Skeletal muscle tissue (tissue), 4 donors: ENCODE measurements around the gene ATG3. TPM values are rescaled to one million over a fixed set of nuclear protein-coding genes. Genes with fewer than 3 reads are reported as not detected.

Source experiments
- H3K27ac ChIP-seq: one replicate; pipeline ENCODE4 v1.7.0; 2013; ENCODE audit warnings: mild to moderate bottlenecking, low read depth, low read length, inconsistent platforms
- H3K27me3 ChIP-seq, 3 donors: one replicate each; pipeline ENCODE4 v1.7.0; 2013; ENCODE audit warnings: low read length in 3 of 3; ENCODE audit not compliant: control insufficient read depth in 3 of 3, insufficient read depth in 3 of 3
- H3K36me3 ChIP-seq, 3 donors: one replicate each; pipeline ENCODE4 v1.7.0; 2013; ENCODE audit warnings: low read length in 3 of 3; ENCODE audit not compliant: control insufficient read depth in 3 of 3, insufficient read depth in 3 of 3
- H3K4me1 ChIP-seq, 3 donors: one replicate each; pipeline ENCODE4 v1.7.0; 2013; ENCODE audit warnings: low read length in 3 of 3, mild to moderate bottlenecking in 3 of 3; ENCODE audit not compliant: control insufficient read depth in 3 of 3, insufficient read depth in 3 of 3
- H3K4me3 ChIP-seq, 3 donors: one replicate each; pipeline ENCODE4 v1.7.0; 2013; ENCODE audit warnings: low read length in 3 of 3
- H3K9ac ChIP-seq, 3 donors: one replicate each; pipeline ENCODE4 v1.7.0; 2013; ENCODE audit warnings: low read length in 3 of 3, mild to moderate bottlenecking in 3 of 3, moderate library complexity in 2 of 3, low read depth in 1 of 3
- H3K9me3 ChIP-seq, 3 donors: one replicate each; pipeline ENCODE4 v1.7.0; 2013; ENCODE audit warnings: low read length in 3 of 3; ENCODE audit not compliant: control insufficient read depth in 3 of 3
- total RNA-seq: library from RNA; depleted of rRNA; stranded (reverse); fragments of >200 nt; gene quantifications from one replicate; pipeline ENCODE4 v1.2.3, GENCODE V29; 2014
- donor health status: Osteomylitis.

The ATG3 gene
- total RNA-seq, result 24.5 TPM

GRCh38 chr3:112561734-112562529 is at the start of gene ATG3, which contains the start of gene SLC35A5:
Gene ATG3, minus strand, starts transcription at chr3:112561962. Its CDS starts 434 bp downstream, at chr3:112561528.
Gene SLC35A5, plus strand, starts transcription at chr3:112562045. Its CDS starts 1,359 bp downstream, at chr3:112563404.
- no peaks in the 10 kb centered on the region for H3K9me3 ChIP-seq
- H3K36me3 ChIP-seq, result peaks cover 0 to 7% (median 3%) of the 10 kb centered on the region in 3 donors
- peak within 1 kb of the TSS; percentile 80 to 99 (median 99) for H3K4me3 ChIP-seq
- H3K27ac ChIP-seq, result peak within 1 kb of the TSS; percentile 93
- H3K4me1 ChIP-seq, result peaks cover 7 to 26% (median 18%) of the 10 kb centered on the region in 3 donors
- H3K27me3 ChIP-seq, result no peaks in the 10 kb centered on the region
- peak within 1 kb of the TSS; percentile 84 to 99 (median 96) for H3K9ac ChIP-seq

DNA sequence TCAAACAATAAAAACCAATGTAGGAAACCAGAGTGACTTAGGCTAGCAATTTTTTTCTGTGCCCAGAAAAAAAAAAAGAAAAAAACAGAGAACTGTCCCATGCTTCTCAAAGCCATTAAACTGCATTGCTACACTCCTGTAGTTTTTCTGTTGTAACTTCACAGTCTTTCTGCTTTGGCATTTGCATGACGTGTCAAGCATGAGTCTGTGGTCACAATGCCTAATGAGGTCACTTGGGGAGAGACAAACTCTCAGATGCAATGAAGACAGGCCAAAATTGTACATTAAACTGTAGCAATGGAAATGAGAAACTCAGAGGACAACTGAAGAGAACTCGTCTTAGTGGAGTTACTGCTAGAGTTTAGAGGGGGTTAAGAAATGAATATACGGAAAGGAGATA is 48.4 kb upstream of the ATG3 start:
- H3K9me3 ChIP-seq, result no peaks in the 10 kb centered on the region
- H3K4me1 ChIP-seq, result peaks cover 8 to 12% (median 11%) of the 10 kb centered on the region in 3 donors
- no peaks in the 10 kb centered on the region for H3K27me3 ChIP-seq
- H3K27ac ChIP-seq, result no peak overlapping the region
- no peak overlapping the region for H3K9ac ChIP-seq
- peaks cover 0 to 11% (median 0%) of the 10 kb centered on the region in 3 donors for H3K36me3 ChIP-seq
- no peak overlapping the region for H3K4me3 ChIP-seq

DNA sequence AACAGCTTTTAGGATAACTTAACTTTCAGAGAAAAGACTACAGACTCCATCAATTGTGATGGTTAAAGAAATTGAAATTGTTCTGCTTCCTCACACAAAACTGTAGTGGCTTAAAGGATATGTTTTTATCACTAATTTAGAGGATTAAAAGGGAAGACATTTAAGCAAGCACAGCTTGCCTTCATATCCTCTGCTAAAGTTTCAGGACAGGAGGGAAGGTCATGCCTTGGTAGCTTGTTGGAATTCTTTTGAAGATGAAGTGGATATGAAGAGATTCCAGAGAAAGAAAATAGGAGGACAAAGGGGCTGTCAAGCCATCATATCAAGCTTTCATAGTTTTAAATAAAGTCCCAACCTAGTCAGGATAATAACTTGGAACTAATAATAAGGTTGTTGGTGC is 46.1 kb upstream of the ATG3 start:
- Histone ChIP-seq H3K27me3 (no peaks in the 10 kb centered on the region), H3K9me3 (no peaks in the 10 kb centered on the region), H3K4me3 (no peak overlapping the region), H3K9ac (no peak overlapping the region), H3K4me1 (peaks cover 8 to 12% (median 11%) of the 10 kb centered on the region in 3 donors), H3K27ac (no peak overlapping the region), H3K36me3 (peaks cover 0 to 11% (median 0%) of the 10 kb centered on the region in 3 donors)

DNA sequence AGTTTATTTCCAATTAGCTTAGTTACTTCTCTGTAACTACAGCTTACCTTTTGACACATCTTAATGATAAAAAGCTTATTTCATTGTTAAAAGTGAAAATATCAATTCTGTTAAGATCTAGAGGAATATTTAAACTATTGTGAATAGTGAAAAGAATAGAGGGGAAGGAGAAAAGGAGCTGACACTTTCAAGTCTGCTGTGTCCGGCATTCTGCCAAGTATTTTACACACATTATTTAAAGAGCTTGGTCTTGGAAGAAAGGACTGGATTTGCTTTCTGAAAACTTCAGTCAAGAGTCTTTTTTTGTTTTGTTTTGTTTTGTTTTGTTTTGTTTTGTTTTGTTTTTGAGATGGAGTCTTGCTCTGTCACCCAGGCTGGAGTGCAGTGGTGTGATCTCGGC is 44.3 kb upstream of the ATG3 start:
- Histone ChIP-seq H3K4me1 (no peaks in the 10 kb centered on the region), H3K27ac (no peak overlapping the region), H3K9ac (no peak overlapping the region), H3K9me3 (no peaks in the 10 kb centered on the region), H3K36me3 (peaks cover 0 to 8% (median 0%) of the 10 kb centered on the region in 3 donors), H3K4me3 (no peak overlapping the region), H3K27me3 (no peaks in the 10 kb centered on the region)

DNA sequence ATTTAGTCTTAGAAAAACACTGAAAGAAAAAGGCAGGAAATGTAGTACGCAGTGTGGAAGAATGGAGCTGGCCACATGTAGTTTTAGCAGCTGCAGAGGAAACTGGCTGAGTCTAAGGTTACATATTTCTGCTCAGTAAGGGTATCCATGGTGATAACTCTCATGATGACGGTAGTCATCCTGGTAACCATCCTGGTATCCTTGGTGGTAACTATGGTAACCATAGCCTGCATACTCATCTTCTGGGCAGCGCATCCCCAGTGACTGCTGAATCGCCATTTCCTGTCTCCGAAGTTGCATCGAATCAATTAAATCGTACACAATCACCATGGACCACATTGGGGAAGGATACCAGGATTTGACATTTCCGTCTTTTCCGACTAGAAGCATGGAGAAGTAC is 43.5 kb upstream of the ATG3 start:
- Histone ChIP-seq H3K4me1 (no peaks in the 10 kb centered on the region), H3K9me3 (no peaks in the 10 kb centered on the region), H3K27me3 (no peaks in the 10 kb centered on the region), H3K27ac (no peak overlapping the region), H3K36me3 (peaks cover 0 to 8% (median 0%) of the 10 kb centered on the region in 3 donors), H3K9ac (no peak overlapping the region), H3K4me3 (no peak overlapping the region)

DNA sequence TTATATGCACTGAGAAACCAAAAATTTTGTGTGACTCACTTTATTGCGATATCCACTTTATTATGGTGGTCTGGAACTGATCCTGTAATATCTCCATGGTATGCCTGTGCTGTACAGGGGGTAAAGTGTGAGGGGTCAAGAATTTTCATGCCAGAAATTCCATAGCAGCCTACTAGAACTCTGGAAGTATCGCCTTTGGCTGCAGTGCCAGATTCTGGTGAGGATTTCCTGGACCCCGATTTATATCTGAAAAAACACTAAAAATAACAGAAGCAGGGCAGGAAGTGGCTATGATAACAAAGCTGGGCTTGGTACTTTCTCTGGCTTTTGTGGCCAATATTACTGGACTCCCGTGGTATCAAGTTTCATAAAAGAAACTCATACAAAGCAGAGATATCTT is 42.8 kb upstream of the ATG3 start:
- no peaks in the 10 kb centered on the region for H3K9me3 ChIP-seq
- H3K4me1 ChIP-seq, result no peaks in the 10 kb centered on the region
- H3K9ac ChIP-seq, result no peak overlapping the region
- H3K27me3 ChIP-seq, result no peaks in the 10 kb centered on the region
- H3K4me3 ChIP-seq, result no peak overlapping the region
- peaks cover 0 to 3% (median 0%) of the 10 kb centered on the region in 3 donors for H3K36me3 ChIP-seq
- H3K27ac ChIP-seq, result no peak overlapping the region

DNA sequence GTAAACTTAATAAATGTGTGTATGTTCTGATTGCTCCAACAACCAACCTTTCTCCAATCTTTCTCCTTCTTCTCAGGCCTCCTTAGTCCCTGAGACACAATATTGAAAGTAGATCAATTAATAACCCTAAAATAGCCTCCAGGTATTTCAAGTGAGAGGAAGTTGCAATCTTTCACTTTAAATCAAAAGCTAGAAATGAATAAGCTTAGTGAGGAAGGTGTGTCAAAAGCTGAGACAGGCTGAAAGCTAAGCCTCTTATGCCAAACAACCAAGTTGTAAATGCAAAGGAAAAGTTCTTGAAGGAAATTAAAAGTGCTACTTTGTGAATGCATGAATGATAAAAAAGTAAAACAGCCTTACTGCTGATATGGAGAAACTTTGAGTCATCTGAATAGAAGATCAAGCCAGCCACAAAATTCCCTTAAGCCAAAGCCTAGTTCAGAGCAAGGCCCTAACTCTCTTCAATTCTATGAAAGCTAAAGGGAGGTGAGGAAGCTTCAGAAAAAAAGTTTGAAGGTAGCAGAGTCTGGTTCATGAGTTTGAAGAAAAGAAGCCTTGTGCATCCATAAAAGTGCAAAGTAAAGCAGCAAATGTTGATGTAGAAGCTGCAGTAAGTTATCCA is 40.6 kb upstream of the ATG3 start:
- no peak overlapping the region for H3K9ac ChIP-seq
- H3K36me3 ChIP-seq, result peaks cover 0 to 3% (median 0%) of the 10 kb centered on the region in 3 donors
- no peaks in the 10 kb centered on the region for H3K9me3 ChIP-seq
- H3K27ac ChIP-seq, result no peak overlapping the region
- no peak overlapping the region for H3K4me3 ChIP-seq
- no peaks in the 10 kb centered on the region for H3K27me3 ChIP-seq
- no peaks in the 10 kb centered on the region for H3K4me1 ChIP-seq

GRCh38 chr3:112598731-112599130 is 37.0 kb upstream of the ATG3 start:
- Histone ChIP-seq H3K36me3 (no peaks in the 10 kb centered on the region), H3K4me3 (no peak overlapping the region), H3K9me3 (no peaks in the 10 kb centered on the region), H3K4me1 (no peaks in the 10 kb centered on the region), H3K9ac (no peak overlapping the region), H3K27ac (no peak overlapping the region), H3K27me3 (no peaks in the 10 kb centered on the region)

DNA sequence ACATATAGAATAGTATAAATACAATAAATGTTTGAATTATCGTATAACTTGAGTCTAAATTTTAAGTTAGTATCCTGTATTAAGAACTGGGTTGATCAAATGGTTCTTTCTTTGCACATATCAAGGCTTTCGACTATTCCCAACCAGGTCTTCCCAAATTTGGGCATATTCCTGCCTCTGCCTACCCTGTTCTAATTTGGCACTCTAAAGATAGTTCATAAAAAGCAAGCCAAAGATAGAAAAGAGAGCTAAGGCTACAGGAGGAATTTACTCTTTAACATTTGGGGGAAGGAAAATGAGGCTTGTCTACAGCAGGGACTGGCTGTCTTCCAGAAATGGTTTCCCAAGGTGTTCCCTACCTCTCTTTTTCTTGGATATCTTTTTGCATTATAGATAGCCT is 36.2 kb upstream of the ATG3 start:
- Histone ChIP-seq H3K9ac (no peak overlapping the region), H3K36me3 (no peaks in the 10 kb centered on the region), H3K9me3 (no peaks in the 10 kb centered on the region), H3K27me3 (no peaks in the 10 kb centered on the region), H3K4me1 (no peaks in the 10 kb centered on the region), H3K27ac (no peak overlapping the region), H3K4me3 (no peak overlapping the region)

- Histone ChIP-seq H3K9me3 (no peaks in the 10 kb centered on the region), H3K27me3 (no peaks in the 10 kb centered on the region), H3K4me3 (no peak overlapping the region), H3K27ac (no peak overlapping the region), H3K9ac (no peak overlapping the region), H3K4me1 (no peaks in the 10 kb centered on the region), H3K36me3 (no peaks in the 10 kb centered on the region)
Observed at GRCh38 chr3:112594856-112595255, 33.1 kb upstream of the ATG3 start.
